IMR-90 (cell line): ENCODE data around the gene NFX1. TPM values are rescaled to one million over a fixed set of nuclear protein-coding genes. Genes with fewer than 3 reads are reported as not detected.
"Not testable (repeated sequence)": the region's sequence is repeated elsewhere in the genome, so short reads cannot be mapped to it uniquely, and the experiment has no call there.

Source experiments
- ATAC-seq: fragments of 200-7000 bp; cut with Tn5 transposase; 2 replicates; pipeline ENCODE4 v1.9.1; 2020; ENCODE audit warnings: low read depth, mild to moderate bottlenecking, moderate library complexity
- BruUV-seq: library from RNA; stranded (reverse); fragments of 400-500 nt; replicated peaks from 2 replicates; lab custom pipeline; 2021; lab: Mats Ljungman, UMichigan
- CTCF ChIA-PET: fragments of 300-600 bp; formaldehyde crosslinking; extraction: SDS; loops from one replicate; lab custom pipeline; 2021; ENCODE audit warnings: antibody characterized with exemption; lab: Yijun Ruan, JAX
- POLR2A ChIA-PET: fragments of 300-600 bp; sonication (Branson Sonifier 250); formaldehyde crosslinking; loops from one replicate; lab custom pipeline; 2022; ENCODE audit warnings: antibody characterized with exemption; ENCODE audit not compliant: unreplicated experiment; lab: Charles Lee
- DNase-seq: peaks from one replicate; pipeline ENCODE4 v3.0.0; 2013
- H2AFZ ChIP-seq: replicated peaks from 2 replicates; pipeline ENCODE3; 2013; ENCODE audit warnings: low read length, mild to moderate bottlenecking; ENCODE audit not compliant: poor library complexity
- H2AK5ac ChIP-seq: 2 replicates; pipeline ENCODE4 v1.6.1; 2013; ENCODE audit warnings: low read depth, low read length, inconsistent platforms
- H2AK9ac ChIP-seq: replicated peaks from 2 replicates; pipeline ENCODE3; 2013; ENCODE audit warnings: mild to moderate bottlenecking, low read depth, low read length, moderate library complexity; ENCODE audit not compliant: poor library complexity
- H2BK120ac ChIP-seq: 2 replicates; pipeline ENCODE4 v1.6.1; 2013; ENCODE audit warnings: low read depth, low read length, inconsistent platforms
- H2BK15ac ChIP-seq: 3 replicates; pipeline ENCODE4 v1.6.1; 2013; ENCODE audit warnings: low read depth, low read length, inconsistent platforms
- H2BK20ac ChIP-seq: 2 replicates; pipeline ENCODE4 v1.6.1; 2013; ENCODE audit warnings: low read depth, mild to moderate bottlenecking, inconsistent platforms, low read length, moderate library complexity
- H2BK5ac ChIP-seq: 2 replicates; pipeline ENCODE4 v1.6.1; 2013; ENCODE audit warnings: mild to moderate bottlenecking, low read depth, low read length, inconsistent platforms; ENCODE audit not compliant: poor library complexity, severe bottlenecking
- H3K14ac ChIP-seq: replicated peaks from 2 replicates; pipeline ENCODE4 v1.6.1; 2013; ENCODE audit warnings: low read depth, low read length, inconsistent platforms
- H3K18ac ChIP-seq: 2 replicates; pipeline ENCODE4 v1.6.1; 2013; ENCODE audit warnings: low read depth, low read length, control low read depth
- H3K23ac ChIP-seq: 2 replicates; pipeline ENCODE4 v1.6.1; 2013; ENCODE audit warnings: low read depth, low read length, inconsistent platforms
- H3K27ac ChIP-seq: 2 replicates; pipeline ENCODE4 v1.5.1; 2013; ENCODE audit warnings: mild to moderate bottlenecking, control low read depth, low read length; ENCODE audit not compliant: insufficient read depth
- H3K27me3 ChIP-seq: 2 replicates; pipeline ENCODE4 v1.6.1; 2013; ENCODE audit warnings: low read length; ENCODE audit not compliant: control insufficient read depth, insufficient read depth
- H3K36me3 ChIP-seq: 2 replicates; pipeline ENCODE4 v1.6.1; 2013; ENCODE audit warnings: low read length, mixed read lengths; ENCODE audit not compliant: control insufficient read depth, insufficient read depth
- H3K4ac ChIP-seq: 2 replicates; pipeline ENCODE4 v1.6.1; 2013; ENCODE audit warnings: low read depth, low read length, inconsistent platforms
- H3K4me1 ChIP-seq: 2 replicates; pipeline ENCODE4 v1.6.1; 2013; ENCODE audit warnings: low read length, mixed read lengths; ENCODE audit not compliant: control insufficient read depth, insufficient read depth
- H3K4me2 ChIP-seq: 2 replicates; pipeline ENCODE4 v1.6.1; 2013; ENCODE audit warnings: low read depth, mild to moderate bottlenecking, control low read depth, low read length, moderate library complexity
- H3K4me3 ChIP-seq: 2 replicates; pipeline ENCODE4 v1.5.1; 2013; ENCODE audit warnings: low read depth, mild to moderate bottlenecking, control low read depth, low read length, moderate library complexity; ENCODE audit not compliant: insufficient read depth
- H3K56ac ChIP-seq: 2 replicates; pipeline ENCODE4 v1.6.1; 2013; ENCODE audit warnings: low read length, inconsistent platforms; ENCODE audit not compliant: insufficient read depth; ENCODE audit errors: extremely low read depth
- H3K79me1 ChIP-seq, 2 experiments: 2 replicates each; pipeline ENCODE4 v1.6.1; 2013; ENCODE audit warnings: low read length in 2 of 2, inconsistent platforms in 1 of 2, low read depth in 1 of 2
- H3K9ac ChIP-seq: 2 replicates; pipeline ENCODE4 v1.6.1; 2013; ENCODE audit warnings: low read depth, low read length, control low read depth
- H3K9me1 ChIP-seq: 2 replicates; pipeline ENCODE4 v1.6.1; 2013; ENCODE audit warnings: low read length, inconsistent platforms; ENCODE audit not compliant: insufficient read depth
- H3K9me3 ChIP-seq: 2 replicates; pipeline ENCODE4 v1.6.1; 2013; ENCODE audit warnings: low read length; ENCODE audit not compliant: control insufficient read depth, insufficient read depth
- H4K20me1 ChIP-seq: 2 replicates; pipeline ENCODE4 v1.6.1; 2013; ENCODE audit warnings: low read length, inconsistent platforms; ENCODE audit not compliant: insufficient read depth
- H4K5ac ChIP-seq: 2 replicates; pipeline ENCODE4 v1.6.1; 2013; ENCODE audit warnings: mild to moderate bottlenecking, low read depth, low read length, control low read depth
- H4K8ac ChIP-seq, 2 experiments: 2 replicates each; pipeline ENCODE4 v1.6.1; 2013; ENCODE audit warnings: low read depth in 2 of 2, low read length in 2 of 2, control low read depth in 1 of 2, inconsistent platforms in 1 of 2
- H4K91ac ChIP-seq: 2 replicates; pipeline ENCODE4 v1.6.1; 2013; ENCODE audit warnings: low read depth, low read length, inconsistent platforms; ENCODE audit not compliant: insufficient read depth
- WGBS, 2 experiments: methylation state at CpG; one replicate each; pipeline versions ENCODE4 v1.1.5 to v1.1.7; 2013; ENCODE audit warnings: missing lambda C conversion rate in 2 of 2; ENCODE audit not compliant: insufficient read length in 1 of 2; ENCODE audit errors: extremely low coverage in 2 of 2; 5-methylcytosine and 5-hydroxymethylcytosine counted together
- dilution Hi-C: fragments of 300-500 bp; cut with HindIII; formaldehyde crosslinking; loops from one replicate; pipeline ENCODE4 v1.14.3; 2018; ENCODE audit warnings: low sequenced_read_pairs; ENCODE audit not compliant: unreplicated experiment
- in situ Hi-C: fragments of 300-500 bp; cut with MboI; formaldehyde crosslinking; loops from 3 replicates; pipeline ENCODE4 v1.14.3; 2019; ENCODE audit warnings: low sequenced_read_pairs, inconsistent platforms, mixed read lengths
- intact Hi-C: fragments of 100-400 bp; cut with micrococcal nuclease; formaldehyde crosslinking; loops from 2 replicates; pipeline ENCODE4 v1.10.0; 2022
- polyA plus RNA-seq, 3 experiments: library from polyadenylated mRNA; depleted of rRNA; stranded (reverse); fragments of >200 nt; gene quantifications; 2 replicates each; pipeline ENCODE4 v1.2.3, GENCODE V29; 2012; ENCODE audit warnings: low replicate concordance in 1 of 3
- total RNA-seq: library from RNA; depleted of rRNA; stranded (reverse); fragments of >200 nt; gene quantifications from 2 replicates; pipeline ENCODE4 v1.2.3, GENCODE V29; 2012

The NFX1 gene
- total and polyA plus RNA-seq, 2 of the 4 experiments (the other 2 are of a cell fraction): 27.0 to 36.0 TPM

GRCh38 chr9:33386641-33386996 is 96.3 kb downstream of the NFX1 start:
- POLR2A ChIA-PET, CTCF ChIA-PET, H2BK15ac ChIP-seq, H4K91ac ChIP-seq, H2BK5ac ChIP-seq, intact Hi-C loops, H4K20me1 ChIP-seq, H3K4me1 ChIP-seq, H3K27me3 ChIP-seq, ATAC-seq, H3K27ac ChIP-seq, H3K36me3 ChIP-seq, H2AK5ac ChIP-seq, H3K14ac ChIP-seq, H3K4me3 ChIP-seq, H3K23ac ChIP-seq, H3K9ac ChIP-seq, H2AFZ ChIP-seq, H2BK20ac ChIP-seq, DNase-seq, H3K79me1 ChIP-seq, H2BK120ac ChIP-seq, dilution Hi-C loops, H3K18ac ChIP-seq, BruUV-seq, H4K8ac ChIP-seq, H3K9me3 ChIP-seq, H3K4ac ChIP-seq, H4K5ac ChIP-seq, in situ Hi-C loops, H3K56ac ChIP-seq, H2AK9ac ChIP-seq, H3K9me1 ChIP-seq, H3K4me2 ChIP-seq: not testable (repeated sequence)
- 81% methylated on average over 2 of the region's 14 CpGs; no CpG with 5 or more reads in 1 of the 2 experiments for WGBS, 2 experiments

DNA sequence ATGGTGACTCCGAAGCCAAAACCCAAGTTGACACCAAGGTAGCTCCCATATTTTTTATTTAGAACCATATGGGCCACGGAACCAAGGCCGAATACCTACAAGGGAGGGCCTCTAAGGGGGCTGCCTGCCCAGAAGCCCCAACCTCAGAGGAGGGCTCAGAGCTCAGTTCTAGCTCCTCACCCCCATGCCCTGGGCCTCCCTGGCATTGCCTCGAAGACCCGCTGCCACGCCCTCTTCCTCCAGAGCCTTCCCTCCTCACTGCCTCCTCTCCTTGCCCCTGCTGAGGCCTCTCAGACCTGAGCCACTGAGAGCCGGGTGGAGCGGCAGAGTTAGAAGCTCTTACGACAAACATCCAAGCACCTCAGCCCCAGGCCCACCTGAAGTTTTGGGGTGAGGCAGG is 96.7 kb downstream of the NFX1 start:
- ATAC-seq, H4K5ac ChIP-seq: not testable (repeated sequence)

More for the DNA sequence above, 96.7 kb downstream of the NFX1 start:
- H3K23ac ChIP-seq, H2AK5ac ChIP-seq, H2BK15ac ChIP-seq, H3K79me1 ChIP-seq, dilution Hi-C loops, BruUV-seq, POLR2A ChIA-PET, H2AK9ac ChIP-seq, H3K4me2 ChIP-seq, H3K4me3 ChIP-seq, H4K20me1 ChIP-seq, H3K9ac ChIP-seq, intact Hi-C loops, H4K8ac ChIP-seq, CTCF ChIA-PET, H2BK120ac ChIP-seq, H3K56ac ChIP-seq, H3K27ac ChIP-seq, H3K27me3 ChIP-seq, H3K4me1 ChIP-seq, H3K36me3 ChIP-seq, H3K14ac ChIP-seq, H2BK20ac ChIP-seq, H2AFZ ChIP-seq, H3K4ac ChIP-seq, DNase-seq, H4K91ac ChIP-seq, H3K18ac ChIP-seq, H3K9me3 ChIP-seq, H3K9me1 ChIP-seq, in situ Hi-C loops, H2BK5ac ChIP-seq: not testable (repeated sequence)
- whole genome bisulfite sequencing, 2 experiments: no CpG with 5 or more reads among the region's 9 CpGs
